Liver (tissue), 3 donors: ENCODE results near the gene DIP2C.

Experiments used
- CTCF ChIP-seq: fragments of 150-350 bp; IDR thresholded peaks from 2 replicates; pipeline ENCODE4 v1.5.1; 2017; ENCODE audit warnings: improper control_type of control experiment, low read depth, low read length; ENCODE audit not compliant: missing input control
- RAD21 ChIP-seq, 2 donors: IDR thresholded peaks; 2 replicates each; pipeline ENCODE4 v1.6.1; 2016; ENCODE audit warnings: antibody characterized with exemption in 2 of 2, mild to moderate bottlenecking in 2 of 2
- SP1 ChIP-seq: IDR thresholded peaks from 2 replicates; pipeline ENCODE4 v1.6.1; 2018; ENCODE audit warnings: antibody characterized with exemption, mild to moderate bottlenecking
- ZBTB33 ChIP-seq: IDR thresholded peaks from 2 replicates; pipeline ENCODE4 v1.6.1; 2016; ENCODE audit warnings: antibody characterized with exemption
- donor health status: healthy.
- donor health status: healthy.

- TF ChIP-seq CTCF (no peak), SP1 (no peak), ZBTB33 (no peak), RAD21 (IDR thresholded peaks at IDR 0.05) (no peak)
Measured at GRCh38 chr10:389836-390448, 299.5 kb downstream of the DIP2C start.
